ENCODE data around the gene MSH3.

MSH3 gene

GRCh38 chr5:80618438-80618837 lies 36.0 kb upstream of the MSH3 start:
- DNase-seq (ENCODE audit: low spot score): no peak
- in situ Hi-C loops (cut with MboI; ENCODE audit: low pct_unique_long_range_greater_than_20kb, low sequenced_read_pairs, unreplicated experiment): no loop called here
- TF ChIP-seq CTCF (IDR thresholded peaks at IDR 0.05; ENCODE audit: extremely low read depth, insufficient read depth, missing control alignments): no peak

GRCh38 chr5:80619086-80619485 lies 35.4 kb upstream of the MSH3 start:
- DNase-seq (ENCODE audit: low spot score): no peak
- no peak for TF ChIP-seq CTCF (IDR thresholded peaks at IDR 0.05; ENCODE audit: extremely low read depth, insufficient read depth, missing control alignments)
- in situ Hi-C loops (cut with MboI; ENCODE audit: low pct_unique_long_range_greater_than_20kb, low sequenced_read_pairs, unreplicated experiment): no loop called here

- no peak for DNase-seq (ENCODE audit: low spot score)
- in situ Hi-C loops (cut with MboI; ENCODE audit: low pct_unique_long_range_greater_than_20kb, low sequenced_read_pairs, unreplicated experiment): no loop called here
- no peak for TF ChIP-seq CTCF (IDR thresholded peaks at IDR 0.05; ENCODE audit: extremely low read depth, insufficient read depth, missing control alignments)
Observed at GRCh38 chr5:80620211-80620610, 34.2 kb upstream of the MSH3 start.

- in situ Hi-C loops (cut with MboI; ENCODE audit: low pct_unique_long_range_greater_than_20kb, low sequenced_read_pairs, unreplicated experiment): no loop called here
- DNase-seq (ENCODE audit: low spot score): no peak
- no peak for TF ChIP-seq CTCF (IDR thresholded peaks at IDR 0.05; ENCODE audit: extremely low read depth, insufficient read depth, missing control alignments)
Observed at GRCh38 chr5:80622756-80623155, 31.7 kb upstream of the MSH3 start.

GRCh38 chr5:80623999-80624398 lies 30.5 kb upstream of the MSH3 start:
- no peak for DNase-seq (ENCODE audit: low spot score)
- in situ Hi-C loops (cut with MboI; ENCODE audit: low pct_unique_long_range_greater_than_20kb, low sequenced_read_pairs, unreplicated experiment): no loop called here
- no peak for TF ChIP-seq CTCF (IDR thresholded peaks at IDR 0.05; ENCODE audit: extremely low read depth, insufficient read depth, missing control alignments)

- TF ChIP-seq CTCF (IDR thresholded peaks at IDR 0.05; ENCODE audit: extremely low read depth, insufficient read depth, missing control alignments): no peak
- no peak for DNase-seq (ENCODE audit: low spot score)
- in situ Hi-C loops (cut with MboI; ENCODE audit: low pct_unique_long_range_greater_than_20kb, low sequenced_read_pairs, unreplicated experiment): no loop called here
Observed at GRCh38 chr5:80625230-80625629, 29.2 kb upstream of the MSH3 start.

GRCh38 chr5:80629281-80629680 lies 25.2 kb upstream of the MSH3 start:
- in situ Hi-C loops (cut with MboI; ENCODE audit: low pct_unique_long_range_greater_than_20kb, low sequenced_read_pairs, unreplicated experiment): no loop called here
- DNase-seq (ENCODE audit: low spot score): no peak
- TF ChIP-seq CTCF (IDR thresholded peaks at IDR 0.05; ENCODE audit: extremely low read depth, insufficient read depth, missing control alignments): no peak
